GM21723 (cell line): ENCODE data around the gene HSF5.
"Not testable (repeated sequence)": the region's sequence is repeated elsewhere in the genome, so short reads cannot be mapped to it uniquely, and the experiment has no call there.

Experiments
- ATAC-seq: cut with Tn5 transposase; IDR thresholded peaks from one replicate; pipeline ENCODE4 v1.9.1; 2021; ENCODE audit warnings: mild to moderate bottlenecking, moderate library complexity; ENCODE audit not compliant: unreplicated experiment

The HSF5 gene

DNA sequence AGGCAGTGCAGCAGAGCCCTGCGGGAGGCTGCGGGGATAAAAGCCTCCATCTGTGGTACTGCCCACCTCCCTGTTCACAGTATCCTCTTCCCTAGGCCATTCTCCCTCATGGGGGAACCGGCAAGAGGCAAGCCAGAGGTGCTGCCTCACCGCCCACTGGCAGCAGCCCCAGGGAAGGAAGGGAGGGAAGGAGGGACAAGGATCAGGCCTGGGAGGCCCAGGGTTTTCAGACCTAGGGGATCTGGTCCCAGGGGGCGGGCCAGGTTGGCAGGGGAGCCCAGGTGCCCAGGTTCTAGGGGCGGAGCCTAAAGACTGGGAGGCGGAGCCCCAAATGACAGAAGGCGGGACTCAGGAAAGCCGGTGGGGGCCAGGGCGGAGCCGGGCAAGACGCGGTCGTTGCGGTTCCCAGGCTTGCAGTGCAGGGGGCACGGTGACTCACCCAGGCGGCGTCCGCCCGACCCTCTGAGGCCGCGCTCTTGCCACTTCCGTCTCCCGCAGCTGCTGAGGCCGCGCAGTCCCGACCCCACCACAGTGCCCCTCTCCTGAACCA lies 29.2 kb upstream of the HSF5 start:
- no peak for ATAC-seq

DNA sequence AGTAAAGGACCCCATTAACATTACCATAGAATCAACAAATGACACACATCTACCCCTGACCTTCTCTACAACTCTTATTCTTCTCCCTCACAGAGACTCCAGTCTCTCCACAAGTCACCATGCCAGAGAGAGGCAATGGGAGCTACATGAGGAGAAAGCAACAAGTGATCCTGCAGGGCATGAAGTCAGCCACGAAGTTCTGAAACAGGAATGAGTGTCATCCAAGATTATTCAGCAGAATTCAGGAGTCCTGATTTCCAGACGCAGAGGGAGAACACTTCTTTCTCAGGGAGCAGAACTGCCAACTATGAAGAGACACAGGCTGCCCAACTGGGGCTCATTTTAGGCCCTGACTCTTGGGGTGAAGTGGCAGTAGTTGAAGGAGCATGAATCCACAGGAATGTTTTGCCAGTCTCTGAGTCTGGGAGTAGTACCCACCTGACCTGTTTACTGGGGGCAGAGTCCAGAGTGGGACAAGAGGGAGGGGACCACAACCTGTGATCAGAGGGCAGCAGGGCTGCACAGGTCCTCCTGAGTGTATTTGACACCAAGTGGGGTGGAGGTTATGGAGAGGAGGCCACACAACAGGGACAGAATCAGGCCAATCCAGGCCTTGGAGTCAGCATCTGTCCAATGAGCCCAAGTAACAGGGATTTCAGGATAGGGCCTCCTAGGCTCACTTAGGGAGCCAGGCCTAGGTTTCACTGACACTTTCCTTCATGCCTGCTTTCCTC lies 28.6 kb upstream of the HSF5 start:
- no peak for ATAC-seq

DNA sequence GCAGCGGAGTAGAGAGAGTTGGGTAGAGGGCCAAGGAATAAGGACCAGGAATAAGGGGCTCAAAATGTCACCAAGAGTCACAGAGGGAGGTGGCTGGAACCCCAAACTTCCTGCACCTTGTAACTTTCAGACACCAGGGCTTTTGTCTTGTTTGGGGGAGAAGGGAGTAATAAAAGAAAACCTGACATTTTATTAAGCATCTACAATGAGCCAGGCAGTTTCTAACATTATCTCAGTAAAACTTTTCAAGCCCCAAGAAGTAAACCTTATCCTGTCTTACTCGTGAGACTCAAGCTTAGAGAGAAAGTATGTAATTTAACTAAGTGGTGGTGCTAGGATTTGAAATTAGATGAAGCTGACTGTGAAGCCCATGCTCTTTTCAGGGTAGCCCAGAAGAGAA lies 27.1 kb upstream of the HSF5 start:
- ATAC-seq: no peak

DNA sequence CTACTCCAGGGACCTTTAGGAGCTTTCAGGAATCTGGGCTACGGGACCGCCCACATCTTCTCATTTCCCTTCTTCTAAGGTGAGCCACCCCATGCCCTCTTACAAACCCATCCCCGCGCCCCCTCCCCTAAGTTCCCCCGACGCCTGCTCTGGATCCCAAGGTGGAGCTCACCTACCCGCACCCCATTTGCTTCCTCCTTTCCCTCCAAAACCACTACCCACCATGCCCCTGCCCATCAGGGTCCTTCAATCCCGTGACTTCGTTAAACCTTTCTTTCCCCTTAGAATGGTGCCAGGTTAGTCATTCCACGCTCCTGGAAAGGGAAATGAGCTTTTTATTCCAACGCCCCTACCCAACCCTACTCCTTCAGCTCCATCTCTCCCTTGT lies 26.6 kb upstream of the HSF5 start:
- ATAC-seq: no peak

DNA sequence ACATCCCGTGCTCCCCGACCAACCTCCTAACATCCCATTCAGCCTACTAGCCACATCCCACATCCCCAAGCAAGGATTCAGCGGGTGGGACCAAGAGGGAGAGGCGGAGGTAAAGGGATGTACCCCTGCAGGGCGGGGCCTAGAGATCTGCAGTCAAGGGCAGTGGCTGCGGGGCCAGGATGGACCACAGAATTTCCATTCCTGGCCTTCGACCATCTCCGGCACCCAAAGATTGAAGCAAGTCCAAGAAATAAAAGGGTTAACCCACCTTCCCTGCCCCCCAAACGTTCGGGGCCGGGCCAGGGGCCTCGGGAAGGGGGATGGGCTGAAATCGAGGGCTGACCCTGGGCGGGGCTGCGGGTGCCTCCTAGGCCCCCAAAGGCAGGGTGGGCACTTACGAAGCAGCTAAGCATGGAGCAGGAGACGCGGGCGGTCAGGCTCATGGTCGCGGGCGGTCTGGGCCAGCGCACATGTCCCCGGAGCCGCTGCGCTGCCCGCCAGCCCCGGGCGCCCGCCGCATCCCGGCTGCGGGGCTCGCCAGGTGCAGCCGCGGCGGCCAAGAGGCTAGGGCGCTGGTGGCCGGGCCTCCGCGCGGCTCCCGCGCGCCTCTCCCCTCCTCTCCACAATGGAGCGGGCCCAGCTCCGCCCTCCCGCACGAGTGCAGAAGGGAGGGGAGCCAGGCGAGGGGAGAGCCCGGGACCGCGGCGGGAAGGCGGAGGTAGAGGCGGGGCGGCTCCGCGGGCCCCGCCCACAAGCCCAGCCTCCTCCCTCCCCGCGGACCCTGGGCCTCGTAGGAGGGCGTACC lies 26.0 kb upstream of the HSF5 start, which contains the start of gene MTMR4:
Gene MTMR4 (minus strand): TSS at position 674 of the 805 bp plus-strand sequence. CDS start 231 bp downstream, at position 443.
- no peak for ATAC-seq

DNA sequence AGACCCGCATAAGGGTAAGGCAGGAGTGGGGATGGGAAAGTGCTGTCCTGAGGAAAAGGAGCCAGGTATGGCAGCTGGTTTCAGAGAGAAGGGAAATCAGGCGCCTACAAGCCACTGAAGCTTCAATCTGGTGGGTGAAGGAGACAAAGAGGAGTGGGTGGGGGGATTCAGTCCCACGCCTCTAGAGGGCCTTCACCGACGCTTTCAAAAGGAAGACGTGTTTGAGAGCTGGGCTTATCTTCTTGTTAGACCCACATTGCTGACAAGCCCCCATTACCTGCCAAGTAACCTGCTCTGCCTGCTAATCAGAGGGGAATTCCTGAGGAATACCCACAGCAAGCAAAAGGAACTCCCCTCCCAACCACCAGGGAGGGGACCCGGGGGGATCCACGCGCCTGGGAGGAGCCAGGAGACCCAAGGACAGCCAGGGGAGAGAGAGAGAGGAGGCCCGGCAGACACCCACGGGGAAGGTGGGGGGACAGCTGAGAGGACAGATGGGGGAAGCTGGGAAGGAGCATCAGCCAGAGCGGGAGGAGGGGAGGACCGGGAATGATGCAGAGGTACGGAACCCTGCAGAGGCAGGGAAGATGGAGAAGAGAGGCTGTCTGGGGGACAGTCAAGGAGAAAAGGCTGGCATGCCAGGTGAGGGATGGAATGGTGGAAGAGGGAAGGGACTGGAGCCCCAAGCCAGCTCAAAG lies 25.2 kb upstream of the HSF5 start:
- ATAC-seq: no peak

DNA sequence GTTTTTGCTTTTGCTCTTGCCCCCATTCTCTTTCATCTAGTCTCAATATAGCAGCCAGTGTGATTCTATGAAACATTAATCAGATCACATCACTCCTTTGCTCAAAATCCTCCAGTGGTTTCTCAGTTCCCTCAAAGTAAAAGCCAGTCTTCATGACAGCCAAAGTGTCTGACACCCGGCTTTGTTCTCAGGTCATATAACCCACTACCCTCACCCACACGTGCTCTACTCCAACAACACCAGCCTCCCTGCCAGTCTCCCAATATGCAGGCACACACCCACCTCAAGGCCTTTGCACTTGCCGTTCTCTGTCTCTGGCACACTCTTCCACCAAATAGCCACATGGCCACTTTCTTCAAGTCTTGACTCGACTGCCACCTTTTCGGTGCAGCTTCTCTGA lies 21.9 kb upstream of the HSF5 start:
- ATAC-seq: no peak

DNA sequence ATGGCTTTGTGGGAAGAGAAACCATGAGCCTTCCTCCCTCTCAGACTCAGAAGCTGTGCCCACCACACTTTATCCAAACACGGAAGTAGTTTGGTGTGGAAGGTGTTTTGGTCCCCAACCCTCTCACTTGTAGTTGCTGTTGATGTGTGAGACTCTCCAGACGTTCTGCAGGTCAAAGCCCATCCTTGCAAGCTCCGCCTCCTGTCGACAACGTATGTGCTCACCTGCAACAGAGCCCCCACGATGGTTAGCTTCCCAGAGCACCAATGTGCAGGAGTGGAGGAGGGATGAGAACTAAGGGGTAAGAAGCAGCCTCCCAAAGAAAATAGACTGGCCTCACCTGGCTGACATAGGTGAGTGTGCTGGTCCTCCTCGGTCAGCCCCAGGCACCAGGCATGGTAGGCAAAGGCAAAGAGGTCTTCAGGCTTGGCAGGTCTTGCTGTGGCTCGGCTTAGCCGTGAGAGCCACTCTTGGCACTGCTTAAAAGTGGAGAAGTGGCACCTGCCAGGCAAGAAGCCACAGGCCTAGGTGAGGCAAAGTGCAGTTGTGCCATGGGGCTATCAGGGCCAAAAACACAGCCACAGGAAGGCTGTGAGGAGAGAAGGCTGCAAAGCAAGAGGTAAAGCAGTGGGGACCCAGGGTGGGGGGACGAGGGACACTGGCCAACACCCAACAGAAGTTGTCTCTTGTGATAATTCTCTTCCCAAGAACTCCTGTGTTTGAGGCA lies 20.3 kb upstream of the HSF5 start:
- ATAC-seq: no peak

DNA sequence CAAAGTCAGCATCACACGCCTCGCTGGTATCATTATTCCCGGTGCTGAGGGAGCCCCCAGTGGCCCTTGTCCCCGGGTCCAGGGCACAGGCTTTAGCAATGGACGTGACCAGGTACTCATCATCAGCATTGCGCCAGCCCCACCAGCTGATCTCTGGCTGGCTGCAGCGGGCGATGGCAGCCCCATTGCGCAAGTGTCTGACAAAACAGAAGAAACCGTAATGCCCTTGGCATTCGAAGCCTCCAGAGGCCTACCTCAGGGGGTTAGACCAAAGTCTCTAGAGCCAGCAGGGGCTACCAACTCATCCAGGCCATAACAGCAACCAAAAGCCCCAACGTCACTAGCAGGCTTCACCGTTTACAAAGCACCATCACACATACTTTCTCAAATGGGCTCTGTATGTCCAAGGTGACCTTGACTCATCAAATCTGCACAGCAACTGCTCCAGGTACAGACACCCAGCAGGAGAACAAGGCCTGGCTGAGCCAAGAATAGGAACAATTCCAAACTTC lies 19.0 kb upstream of the HSF5 start:
- no peak for ATAC-seq

DNA sequence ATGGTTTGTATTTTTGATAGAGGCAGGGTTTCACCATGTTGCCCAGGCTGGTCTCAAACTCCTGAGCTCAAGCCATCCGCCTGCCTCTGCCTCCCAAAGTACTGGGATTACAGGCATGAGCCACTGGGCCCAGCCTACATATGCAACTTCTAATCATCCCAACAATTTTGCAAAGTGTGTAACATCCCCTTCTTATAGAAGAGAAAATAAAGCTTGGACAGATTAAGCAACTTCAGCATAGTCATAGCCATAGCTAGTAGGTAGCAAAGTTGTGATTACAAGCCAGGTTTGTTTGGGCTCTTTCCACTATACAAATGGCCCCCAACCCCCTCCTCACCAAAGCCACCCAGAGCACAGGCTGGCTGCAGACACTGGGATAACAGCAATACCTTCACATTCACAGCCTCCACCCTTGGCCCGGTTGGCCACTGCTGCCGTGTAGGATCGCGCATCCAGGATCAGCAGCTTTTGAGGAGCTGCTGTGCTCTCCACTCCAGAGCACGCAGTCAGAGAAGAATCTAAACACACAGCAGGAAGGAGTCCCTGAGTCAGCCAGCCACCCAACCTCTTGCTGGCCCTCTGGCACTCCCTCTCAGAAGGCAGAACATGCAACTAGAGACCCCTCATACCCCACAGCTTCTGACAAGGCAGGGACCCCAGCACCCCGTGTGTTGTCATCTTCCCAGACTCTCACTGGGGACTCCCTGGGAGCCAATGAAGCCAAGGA lies 18.3 kb upstream of the HSF5 start:
- no peak for ATAC-seq

DNA sequence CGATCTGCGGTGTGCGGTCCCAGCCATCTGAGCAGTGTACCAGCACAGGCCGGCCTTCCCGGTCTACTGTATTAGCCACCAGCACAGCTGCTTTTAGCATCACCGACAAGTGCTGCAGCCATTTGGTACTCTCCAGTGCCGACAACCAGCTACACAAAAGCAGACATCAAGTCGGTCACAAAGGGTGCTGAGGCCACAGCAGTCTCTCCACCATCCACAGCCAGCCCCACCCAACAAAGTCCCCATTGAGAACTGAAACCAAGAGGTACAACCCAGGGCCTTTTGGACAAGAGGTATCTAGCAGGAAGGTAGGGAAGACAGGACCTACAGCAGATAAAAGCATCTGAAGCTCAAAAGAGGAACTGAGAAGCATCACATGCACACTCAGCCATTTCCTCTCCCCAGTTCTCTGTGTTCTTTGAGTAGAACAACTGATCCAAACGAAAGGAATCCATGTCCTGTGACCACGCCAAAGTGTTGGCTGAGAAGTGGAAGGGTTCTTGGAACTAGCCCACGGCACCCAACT lies 16.7 kb upstream of the HSF5 start:
- peak; percentile 95 for ATAC-seq

DNA sequence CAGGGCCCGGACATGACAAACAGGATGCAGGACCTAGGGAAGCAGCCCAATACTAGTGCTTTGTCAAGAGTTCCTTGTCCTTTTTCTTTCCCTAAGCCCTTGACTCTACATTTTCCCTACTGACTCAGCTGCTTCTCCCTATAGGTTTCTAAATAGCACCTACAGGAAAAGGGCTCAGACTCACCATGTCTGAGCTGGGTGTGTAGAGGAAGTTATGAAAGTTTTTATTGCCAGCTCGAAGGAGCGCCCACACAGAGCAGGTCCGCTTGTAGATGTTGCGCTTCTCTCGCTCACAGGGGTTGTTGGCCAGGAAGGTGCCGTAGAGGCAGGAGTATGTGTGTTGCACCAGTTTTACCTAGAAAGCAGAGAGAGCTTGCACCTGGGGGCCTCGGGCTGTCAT lies 15.7 kb upstream of the HSF5 start:
- no peak for ATAC-seq

DNA sequence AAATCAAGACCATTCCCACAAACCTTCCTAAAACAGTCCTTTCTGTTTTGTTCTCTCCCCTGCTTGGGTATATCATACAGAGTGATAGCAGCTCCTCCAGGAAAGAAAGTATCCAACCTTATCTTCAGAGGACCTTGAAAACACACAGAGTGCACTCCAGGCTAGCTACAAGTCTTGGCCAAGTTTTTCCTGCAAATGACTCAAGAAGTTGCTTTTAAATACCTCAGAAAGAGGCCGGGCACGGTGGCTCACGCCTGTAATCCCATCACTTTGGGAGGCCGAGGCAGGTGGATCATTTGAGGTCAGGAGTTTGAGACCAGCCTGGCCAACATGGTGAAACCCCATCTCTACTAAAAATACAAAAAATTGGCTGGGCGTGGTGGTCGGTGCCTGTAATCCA lies 14.9 kb upstream of the HSF5 start:
- not testable (repeated sequence) for ATAC-seq

DNA sequence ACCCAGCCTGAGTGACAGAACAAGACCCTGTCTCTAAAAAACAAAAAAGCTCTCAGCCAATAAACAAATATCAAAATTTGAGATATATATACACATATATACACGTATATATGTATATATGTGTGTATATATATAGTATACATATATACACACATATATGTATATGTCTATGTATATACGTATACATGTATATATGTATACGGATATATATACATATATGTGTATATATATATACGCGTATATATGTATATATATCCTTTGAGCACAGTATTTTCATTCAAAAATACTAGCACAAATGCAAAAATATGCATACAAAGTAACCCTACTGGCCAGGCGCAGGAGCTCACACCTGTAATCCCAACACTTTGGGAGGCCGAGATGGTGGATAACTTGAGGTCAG lies 13.2 kb upstream of the HSF5 start:
- no peak for ATAC-seq

DNA sequence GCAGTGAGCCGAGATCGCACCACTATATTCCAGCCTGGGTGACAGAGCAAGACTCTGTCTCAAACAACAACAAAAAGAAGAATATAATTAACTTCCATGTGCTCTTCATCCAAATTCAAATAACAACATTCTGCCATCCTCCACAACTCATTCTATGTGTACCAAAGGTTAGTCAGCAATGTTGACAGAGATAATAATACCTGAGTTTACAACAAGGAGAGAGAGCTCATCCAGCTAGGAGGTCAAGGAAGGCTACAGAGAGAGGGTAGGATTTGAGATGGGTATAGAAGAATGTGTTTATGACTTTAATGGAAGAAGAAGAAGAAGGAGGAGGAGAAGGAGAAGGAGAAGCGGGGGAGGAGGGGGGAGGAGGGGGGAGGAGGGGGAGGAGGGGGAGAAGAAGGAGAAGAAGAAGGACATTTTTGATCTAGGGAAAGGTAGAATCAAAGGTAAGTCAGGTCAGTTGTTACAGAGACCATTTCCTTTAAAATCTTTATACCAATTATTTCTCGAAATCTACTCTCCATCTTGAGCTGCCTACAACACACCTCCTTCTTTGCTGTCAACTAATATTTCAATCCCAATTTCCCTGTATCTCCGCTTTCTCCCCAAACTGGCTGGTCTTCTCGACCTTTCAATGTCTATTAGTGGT lies 10.1 kb upstream of the HSF5 start:
- no peak for ATAC-seq

DNA sequence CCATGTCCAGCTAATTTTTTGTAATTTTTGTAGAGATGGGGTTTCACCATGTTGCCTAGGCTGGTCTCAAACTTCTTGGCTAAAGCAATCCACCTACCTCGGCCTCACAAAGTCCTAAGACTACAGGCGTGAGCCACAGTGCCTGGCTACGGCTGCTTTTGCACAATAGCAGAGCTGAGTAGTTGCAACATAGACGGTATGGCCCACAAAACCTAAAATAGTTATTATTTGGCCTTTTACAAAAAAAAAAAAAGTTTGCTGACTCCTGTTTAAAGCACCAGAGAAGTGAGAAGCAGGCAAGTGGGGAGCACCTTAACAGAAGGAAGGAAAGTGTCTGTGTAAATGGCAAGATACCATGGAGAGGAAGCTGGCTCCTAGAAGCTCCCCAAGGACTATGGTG lies 5.3 kb upstream of the HSF5 start:
- no peak for ATAC-seq

DNA sequence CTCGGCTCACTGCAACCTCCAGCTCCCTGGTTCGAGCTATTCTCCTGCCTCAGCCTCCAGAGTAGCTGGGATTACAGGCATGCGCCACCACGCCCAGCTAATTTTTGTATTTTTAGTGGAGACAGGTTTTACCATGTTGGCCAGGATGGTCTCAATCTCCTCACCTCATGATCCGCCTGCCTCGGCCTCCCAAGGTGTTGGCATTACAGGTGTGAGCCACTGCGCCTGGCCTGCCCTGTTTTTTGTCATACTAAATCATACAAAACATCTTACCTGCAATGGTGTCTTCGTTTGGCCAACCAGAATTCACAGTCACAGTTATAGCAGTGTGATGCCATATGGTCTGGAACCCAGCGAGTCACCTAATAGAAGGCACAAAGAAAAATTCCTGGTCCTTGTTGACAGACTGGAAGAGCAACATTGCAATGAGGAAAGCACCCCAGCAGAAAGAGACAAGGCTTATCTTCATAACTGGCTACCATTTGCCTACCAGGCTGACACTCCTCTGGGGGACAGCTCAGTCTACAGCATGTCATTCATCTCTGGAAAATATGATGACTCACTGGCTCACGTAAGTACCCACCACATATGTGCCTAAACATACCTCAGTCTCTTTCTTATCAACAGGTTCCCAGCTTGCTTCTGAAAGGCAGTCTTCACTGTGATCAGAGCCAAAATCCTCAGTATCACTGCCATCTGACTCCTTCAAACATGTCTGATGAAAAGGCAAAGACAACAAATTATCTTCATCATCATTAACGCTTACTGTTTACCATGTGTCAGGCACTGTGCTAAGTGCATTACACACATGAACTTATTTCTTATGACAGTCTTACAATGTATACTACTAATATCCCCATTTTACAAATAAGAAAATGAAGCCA lies 4.3 kb upstream of the HSF5 start:
- no peak for ATAC-seq

DNA sequence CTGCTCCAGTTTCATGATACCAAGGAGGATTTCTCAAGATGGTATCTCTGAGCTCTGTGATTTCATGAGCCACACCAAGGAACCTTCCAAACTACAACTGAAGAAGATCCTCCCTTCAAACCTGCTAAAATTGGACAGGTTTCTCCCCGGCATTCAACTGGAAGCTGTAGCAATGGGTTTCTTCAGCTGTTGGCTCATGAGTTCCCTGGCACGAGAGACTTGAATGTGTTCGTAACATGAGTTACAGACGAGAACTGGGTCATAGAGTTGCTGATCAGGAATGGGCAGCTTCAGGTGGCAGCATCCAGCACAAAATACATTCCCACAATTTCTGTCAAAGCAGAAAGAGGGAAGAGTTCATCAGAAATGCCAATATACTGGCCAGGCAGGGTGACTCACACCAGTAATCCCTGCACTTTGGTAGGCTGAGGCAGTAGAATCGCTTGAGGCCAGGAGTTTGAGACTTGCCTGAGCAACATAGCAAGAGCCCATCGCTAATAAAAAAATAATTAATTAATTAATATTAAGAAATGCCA lies 3.4 kb upstream of the HSF5 start:
- ATAC-seq: no peak
